SKM-1 (cell line): ENCODE data around the gene OS9.
"Not testable (repeated sequence)": the region's sequence is repeated elsewhere in the genome, so short reads cannot be mapped to it uniquely, and the experiment has no call there.

Source experiments
- DNase-seq: peaks from one replicate; lab custom pipeline; 2025; ENCODE audit not compliant: unreplicated experiment; lab: John Stamatoyannopoulos, UW

Gene OS9

GRCh38 chr12:57693659-57694458 is at the start of gene OS9:
TSS of gene OS9 (plus strand) at chr12:57694132. CDS start at chr12:57694162, 30 bp downstream.
- DNase-seq, result peak; percentile 85

- DNase-seq, result not testable (repeated sequence)
Observed at GRCh38 chr12:57645990-57646658, 47.8 kb upstream of the OS9 start.

DNA sequence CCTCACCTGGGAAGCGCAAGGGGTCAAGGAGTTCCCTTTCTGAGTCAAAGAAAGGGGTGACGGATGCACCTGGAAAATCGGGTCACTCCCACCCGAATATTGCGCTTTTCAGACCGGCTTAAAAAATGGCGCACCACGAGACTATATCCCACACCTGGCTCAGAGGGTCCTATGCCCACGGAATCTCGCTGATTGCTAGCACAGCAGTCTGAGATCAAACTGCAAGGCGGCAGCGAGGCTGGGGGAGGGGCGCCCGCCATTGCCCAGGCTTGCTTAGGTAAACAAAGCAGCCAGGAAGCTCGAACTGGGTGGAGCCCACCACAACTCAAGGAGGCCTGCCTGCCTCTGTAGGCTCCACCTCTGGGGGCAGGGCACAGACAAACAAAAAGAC is 47.3 kb upstream of the OS9 start:
- DNase-seq, result not testable (repeated sequence)

- DNase-seq, result no peak
Observed at GRCh38 chr12:57654042-57654441, 39.9 kb upstream of the OS9 start.

DNA sequence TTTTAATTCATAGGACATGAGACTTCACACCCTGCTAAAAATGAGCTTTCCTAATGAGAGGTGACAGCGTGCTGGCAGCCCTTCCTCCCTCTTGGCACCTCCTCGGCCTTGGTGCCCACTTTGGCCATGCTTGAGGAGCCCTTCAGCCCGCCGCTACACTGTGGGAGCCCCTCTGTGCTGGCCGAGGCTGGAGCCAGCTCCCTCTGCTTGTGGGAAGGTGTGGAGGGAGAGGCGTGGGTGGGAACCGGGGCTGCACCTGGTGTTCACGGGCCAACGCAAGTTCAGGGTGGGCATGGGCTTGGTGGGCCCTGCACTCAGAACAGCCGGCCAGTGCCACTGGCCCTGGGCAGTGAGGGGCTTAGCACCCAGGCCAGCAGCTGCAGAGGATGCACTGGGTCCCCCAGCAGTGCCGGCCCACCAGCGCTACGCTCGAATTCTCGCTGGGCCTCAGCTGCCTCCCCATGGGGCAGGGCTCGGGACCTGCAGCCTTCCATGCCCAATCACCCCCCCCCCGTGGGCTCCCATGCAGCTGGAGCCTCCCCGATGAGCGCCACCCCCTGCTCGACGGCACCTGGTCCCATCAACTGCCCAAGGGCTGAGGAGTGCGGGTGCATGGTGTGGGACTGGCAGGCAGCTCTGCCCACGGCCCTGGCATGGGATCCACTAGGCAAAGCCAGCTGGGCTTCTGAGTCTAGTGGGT is 38.2 kb upstream of the OS9 start:
- no peak for DNase-seq

DNA sequence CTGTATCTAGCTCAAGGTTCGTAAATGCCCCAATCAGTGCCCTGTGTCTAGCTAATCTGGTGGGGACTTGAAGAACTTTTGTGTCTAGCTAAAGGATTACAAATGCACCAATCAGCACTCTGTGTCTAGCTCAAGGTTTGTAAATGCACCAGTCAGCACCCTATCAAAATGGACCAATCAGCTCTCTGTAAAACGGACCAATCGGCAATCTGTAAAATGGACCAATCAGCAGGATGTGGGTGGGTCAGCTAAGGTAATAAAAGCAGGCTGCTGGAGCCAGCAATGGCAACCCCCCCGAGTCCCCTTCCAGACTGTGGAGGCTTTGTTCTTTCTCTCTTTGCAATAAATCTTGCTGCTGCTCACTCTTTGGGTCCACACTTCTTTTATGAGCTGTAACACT is 37.5 kb upstream of the OS9 start:
- not testable (repeated sequence) for DNase-seq

DNA sequence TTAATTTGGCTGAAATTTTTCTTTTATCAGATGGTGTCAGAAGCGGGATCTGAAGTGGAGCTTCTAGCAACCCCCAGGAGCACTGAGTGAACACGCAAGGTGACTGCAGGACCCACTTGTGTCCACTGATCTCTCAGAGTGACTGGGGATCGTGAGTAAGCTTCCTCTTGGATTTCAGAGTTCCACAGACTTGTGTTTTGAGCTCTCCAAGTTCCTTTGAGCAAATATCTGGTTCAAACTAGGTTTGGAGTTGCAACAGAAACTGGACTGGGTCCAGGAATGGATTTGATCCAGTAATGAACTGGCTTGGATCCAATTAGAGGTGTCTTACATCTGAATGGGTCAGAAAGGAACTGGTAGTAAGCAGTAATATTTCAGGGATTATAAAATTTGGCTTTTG is 36.2 kb upstream of the OS9 start:
- DNase-seq, result no peak

DNA sequence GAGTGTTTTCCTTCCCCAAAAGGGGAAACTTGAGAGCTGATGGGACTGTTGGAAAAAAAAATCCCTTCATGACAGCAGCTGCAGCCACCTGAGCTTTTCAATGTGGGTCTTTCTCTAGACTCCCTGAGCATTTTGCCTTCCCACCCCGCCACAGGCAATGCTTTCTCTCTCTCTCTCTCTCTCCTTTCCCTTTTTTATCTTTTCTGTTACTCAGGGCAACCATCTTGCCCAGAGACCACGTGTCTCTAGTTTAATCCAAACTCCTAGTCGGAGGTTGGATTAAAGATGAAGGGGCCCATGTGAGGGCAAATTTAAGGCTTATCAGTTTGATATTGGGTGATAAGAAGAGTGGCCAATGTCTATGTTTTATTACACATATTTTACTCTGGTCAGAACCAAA is 35.0 kb upstream of the OS9 start:
- DNase-seq, result no peak

DNA sequence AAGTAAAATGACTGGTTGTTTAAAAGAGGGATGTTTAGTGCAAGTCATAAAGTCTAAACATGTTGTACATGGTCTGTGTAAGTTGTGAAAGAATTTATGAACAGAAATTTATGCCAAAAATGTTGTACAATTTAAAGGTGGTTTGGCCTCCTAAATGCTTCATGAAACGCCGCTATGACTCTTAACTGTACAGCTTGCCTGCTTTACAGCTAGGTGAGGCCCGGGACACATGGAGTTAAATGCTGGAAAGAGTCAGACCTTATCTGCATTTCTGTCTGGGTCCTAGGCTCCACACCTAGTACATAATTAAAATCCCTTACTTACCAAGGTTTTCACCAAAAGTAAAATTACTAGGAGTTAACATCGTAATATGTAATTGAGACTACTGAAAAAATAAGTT is 32.6 kb upstream of the OS9 start:
- DNase-seq, result no peak

GRCh38 chr12:57665066-57665820 is 28.7 kb upstream of the OS9 start:
- not testable (repeated sequence) for DNase-seq

GRCh38 chr12:57666897-57667296 is 27.0 kb upstream of the OS9 start:
- DNase-seq, result no peak

GRCh38 chr12:57669691-57670090 is 24.2 kb upstream of the OS9 start:
- DNase-seq, result not testable (repeated sequence)

GRCh38 chr12:57671811-57672210 is 22.1 kb upstream of the OS9 start:
- DNase-seq, result not testable (repeated sequence)

- DNase-seq, result no peak
Observed at GRCh38 chr12:57672801-57673200, 21.1 kb upstream of the OS9 start.

DNA sequence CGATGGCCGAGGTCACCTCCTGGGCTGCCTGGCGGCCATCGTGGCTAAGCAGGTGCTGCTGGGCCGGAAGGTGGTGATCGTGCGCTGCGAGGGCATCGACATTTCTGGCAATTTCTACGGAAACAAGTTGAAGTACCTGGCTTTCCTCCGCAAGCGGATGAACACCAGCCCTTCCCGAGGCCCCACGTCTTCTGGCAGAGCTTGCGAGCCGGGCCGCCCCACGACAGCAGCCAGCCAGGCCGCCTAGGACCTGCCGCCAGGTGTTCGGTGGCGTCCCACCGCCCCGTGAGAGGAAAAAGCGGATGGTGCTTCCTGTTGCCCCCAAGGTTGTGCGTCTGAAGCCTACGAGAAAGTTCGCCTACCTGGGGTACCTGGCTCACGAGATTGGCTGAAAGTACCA is 19.2 kb upstream of the OS9 start:
- DNase-seq, result no peak

- not testable (repeated sequence) for DNase-seq
Observed at GRCh38 chr12:57677947-57678346, 16.0 kb upstream of the OS9 start.

DNA sequence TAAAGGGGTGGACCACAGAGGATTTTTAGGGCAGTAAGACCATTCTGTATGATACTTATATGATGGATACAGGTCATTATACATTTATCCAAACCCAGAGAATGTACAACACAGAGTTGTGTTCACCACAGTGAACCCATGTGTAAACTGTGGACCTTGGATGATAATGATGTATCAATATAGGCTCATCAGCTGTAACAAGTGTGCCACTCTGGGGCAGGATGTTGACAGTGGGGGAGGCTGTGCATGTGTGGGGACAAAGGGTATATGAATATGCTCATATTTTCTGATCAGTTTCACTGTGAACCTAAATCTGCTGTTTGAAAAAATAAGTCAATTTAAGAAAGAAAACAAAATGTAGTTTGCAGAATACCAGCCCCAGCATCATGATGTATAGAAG is 14.2 kb upstream of the OS9 start:
- no peak for DNase-seq

DNA sequence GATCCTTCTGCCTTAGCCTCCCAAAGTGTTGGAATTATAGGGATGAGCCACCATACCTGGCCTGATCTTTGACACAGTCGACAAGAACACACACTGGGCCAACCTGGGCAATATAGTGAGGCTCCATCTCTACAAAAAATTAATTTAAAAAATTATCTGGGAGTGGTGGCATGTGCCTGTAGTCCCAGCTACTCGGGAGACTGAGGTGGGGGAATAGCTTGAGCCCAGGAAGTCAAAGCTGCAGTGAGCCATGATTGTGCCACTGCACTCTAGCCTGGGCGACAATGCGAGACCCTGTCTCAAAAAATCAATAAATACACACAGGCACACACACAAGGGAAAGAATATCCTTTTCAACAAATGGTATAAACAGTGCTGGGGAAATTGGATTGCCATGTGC is 6.1 kb upstream of the OS9 start:
- no peak for DNase-seq

- DNase-seq, result no peak
Observed at GRCh38 chr12:57688931-57689330, 5.0 kb upstream of the OS9 start.

DNA sequence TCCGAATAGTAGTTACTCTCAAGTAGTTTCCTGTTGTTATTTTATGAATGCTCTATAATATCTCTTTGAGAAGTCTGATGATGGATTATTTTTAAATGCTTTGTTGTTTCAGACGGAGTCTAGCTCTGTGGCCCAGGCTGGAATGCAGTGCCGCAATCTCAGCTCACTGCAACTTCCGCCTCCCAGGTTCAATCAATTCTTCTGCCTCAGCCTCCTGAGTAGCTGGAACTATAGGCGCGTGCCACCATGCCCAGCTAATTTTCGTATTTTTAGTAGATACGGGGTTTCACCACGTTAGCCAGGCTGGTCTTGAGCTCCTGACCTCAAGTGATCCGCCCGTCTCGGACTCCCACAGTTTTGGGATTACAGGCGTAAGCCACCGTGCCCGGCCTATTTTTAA is 1.4 kb upstream of the OS9 start:
- DNase-seq, result no peak

DNA sequence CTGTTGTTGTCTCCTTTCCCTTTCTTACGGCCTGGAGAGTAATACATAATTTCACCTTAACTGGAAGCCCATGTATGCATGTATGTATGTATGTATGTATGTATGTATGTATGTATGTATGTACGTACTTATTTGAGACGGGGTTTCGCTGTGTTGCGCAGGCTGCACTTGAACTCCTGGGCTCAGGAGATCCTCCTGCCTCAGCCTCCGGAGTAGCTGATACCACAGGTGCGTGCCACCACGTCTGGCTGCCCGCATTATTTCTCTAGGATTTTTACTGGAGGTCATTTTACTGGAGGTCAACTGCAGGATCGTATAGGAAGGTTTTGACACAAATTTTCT is 644 bp upstream of the OS9 start:
- no peak for DNase-seq
